ENCODE results near the gene MCF2. TPM values are rescaled to one million over a fixed set of nuclear protein-coding genes. Genes with fewer than 3 reads are reported as not detected.

MCF2 gene
- total RNA-seq, 2 experiments from 2014 or later, result not detected

DNA sequence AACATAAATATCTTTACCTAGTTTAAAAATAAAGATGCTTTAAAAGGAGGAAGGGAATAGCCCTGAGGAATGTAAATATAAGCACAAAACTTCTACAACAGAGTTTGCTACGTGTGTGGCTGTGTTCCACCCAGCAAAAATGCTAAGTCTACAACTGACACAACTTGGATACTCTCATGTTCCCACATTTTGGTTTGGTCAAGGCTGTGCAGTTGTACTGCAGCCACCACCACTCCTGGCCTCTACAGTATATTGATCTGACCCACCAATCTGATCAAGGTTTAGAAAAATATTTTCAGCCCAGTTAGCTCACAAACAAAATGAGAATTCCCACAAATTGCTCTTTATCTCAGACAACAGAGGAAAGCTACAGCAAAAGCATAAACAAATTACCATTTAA is 165.3 kb downstream of the MCF2 start:
- intact Hi-C loops (cut with micrococcal nuclease; ENCODE audit: unreplicated experiment), result no loop called here
- H3K27ac ChIP-seq (ENCODE audit: low read depth, low read length, poor library complexity, severe bottlenecking), result no peak overlapping the region
- POLR2A ChIA-PET, result no interaction called here

DNA sequence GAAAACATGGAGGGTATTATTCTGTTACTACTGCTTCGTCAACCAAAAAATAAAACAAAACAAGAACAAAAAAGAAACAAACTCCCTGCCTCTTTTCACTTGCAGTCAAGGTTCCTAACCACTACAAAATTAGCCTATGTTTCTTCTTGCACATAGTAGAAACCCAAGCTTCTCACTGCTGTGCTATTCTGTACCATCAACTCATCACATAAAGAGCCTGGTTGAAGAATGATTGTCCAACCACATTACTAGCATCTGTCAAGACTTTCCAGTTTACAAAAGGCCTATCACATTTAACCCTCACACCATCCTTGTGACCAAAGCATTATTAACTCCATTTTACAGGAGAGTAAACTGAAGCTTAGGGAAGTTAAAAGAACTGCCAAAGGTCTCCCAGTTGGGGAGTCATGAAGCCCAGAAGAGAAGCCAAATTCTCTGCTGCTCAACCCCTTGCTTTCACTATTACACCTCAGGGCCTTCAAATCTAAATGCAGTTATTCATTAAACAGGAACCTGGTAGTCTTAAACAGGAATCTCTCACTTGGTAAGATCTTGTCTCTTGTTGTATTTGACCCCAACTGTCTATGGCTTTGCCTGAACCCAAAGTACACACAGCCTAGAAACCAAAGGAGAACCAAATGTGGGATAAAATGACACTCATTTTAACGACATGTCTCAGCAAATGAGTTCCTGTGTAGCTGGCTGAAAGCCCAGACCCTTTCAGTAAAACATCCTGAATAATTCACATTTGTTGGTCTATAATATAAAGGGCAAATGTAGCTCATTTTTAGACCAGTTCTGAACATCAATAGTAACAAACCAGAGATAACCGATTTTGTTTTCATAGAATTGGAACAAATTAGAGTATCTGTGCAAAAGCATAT is 168.8 kb downstream of the MCF2 start:
- intact Hi-C loops (cut with micrococcal nuclease; ENCODE audit: unreplicated experiment), result no loop called here
- Histone ChIP-seq H4K20me1 (ENCODE audit: insufficient read depth, low read length) (no peaks in the 10 kb centered on the region), H3K9me2 (ENCODE audit: insufficient read depth, low read length) (no peaks in the 10 kb centered on the region), H3K36me3 (ENCODE audit: insufficient read depth, low read length) (no peaks in the 10 kb centered on the region), H3K9me3 (ENCODE audit: low read length) (no peaks in the 10 kb centered on the region), H3K27ac (ENCODE audit: low read depth, low read length, poor library complexity, severe bottlenecking) (no peak overlapping the region), H2AFZ (ENCODE audit: low read length) (no peak overlapping the region), H3K4me3 (ENCODE audit: low read depth, low read length, poor library complexity, severe bottlenecking) (no peak overlapping the region), H3K4me1 (ENCODE audit: insufficient read depth, low read length, poor library complexity, severe bottlenecking) (no peaks in the 10 kb centered on the region), H3K4me2 (ENCODE audit: low read length) (no peak overlapping the region), H3K79me2 (ENCODE audit: insufficient read depth, low read depth, low read length) (no peaks in the 10 kb centered on the region)
- CTCF ChIA-PET (ENCODE audit: unreplicated experiment), result no interaction called here
- BruUV-seq (replicated peaks), result no TSS peak
- TF ChIP-seq, protein P1, sequence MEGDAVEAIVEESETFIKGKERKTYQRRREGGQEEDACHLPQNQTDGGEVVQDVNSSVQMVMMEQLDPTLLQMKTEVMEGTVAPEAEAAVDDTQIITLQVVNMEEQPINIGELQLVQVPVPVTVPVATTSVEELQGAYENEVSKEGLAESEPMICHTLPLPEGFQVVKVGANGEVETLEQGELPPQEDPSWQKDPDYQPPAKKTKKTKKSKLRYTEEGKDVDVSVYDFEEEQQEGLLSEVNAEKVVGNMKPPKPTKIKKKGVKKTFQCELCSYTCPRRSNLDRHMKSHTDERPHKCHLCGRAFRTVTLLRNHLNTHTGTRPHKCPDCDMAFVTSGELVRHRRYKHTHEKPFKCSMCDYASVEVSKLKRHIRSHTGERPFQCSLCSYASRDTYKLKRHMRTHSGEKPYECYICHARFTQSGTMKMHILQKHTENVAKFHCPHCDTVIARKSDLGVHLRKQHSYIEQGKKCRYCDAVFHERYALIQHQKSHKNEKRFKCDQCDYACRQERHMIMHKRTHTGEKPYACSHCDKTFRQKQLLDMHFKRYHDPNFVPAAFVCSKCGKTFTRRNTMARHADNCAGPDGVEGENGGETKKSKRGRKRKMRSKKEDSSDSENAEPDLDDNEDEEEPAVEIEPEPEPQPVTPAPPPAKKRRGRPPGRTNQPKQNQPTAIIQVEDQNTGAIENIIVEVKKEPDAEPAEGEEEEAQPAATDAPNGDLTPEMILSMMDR (conservative IDR thresholded peaks at IDR 0.05; ENCODE audit: low read length), result no peak
- TF ChIP-seq EZH2phosphoT487 (IDR thresholded peaks at IDR 0.05; ENCODE audit: borderline replicate concordance, low read depth, low read length), result no peak
- no peak for DNase-seq (ENCODE audit: low spot score)
- POLR2A ChIA-PET, result no interaction called here

More for the DNA sequence above, 165.3 kb downstream of the MCF2 start:
- Histone ChIP-seq H3K9me2 (ENCODE audit: insufficient read depth, low read length) (no peaks in the 10 kb centered on the region), H3K9me3 (ENCODE audit: low read length) (no peaks in the 10 kb centered on the region), H3K79me2 (ENCODE audit: insufficient read depth, low read depth, low read length) (no peaks in the 10 kb centered on the region), H2AFZ (ENCODE audit: low read length) (no peak overlapping the region), H3K4me1 (ENCODE audit: insufficient read depth, low read length, poor library complexity, severe bottlenecking) (no peaks in the 10 kb centered on the region), H3K4me2 (ENCODE audit: low read length) (no peak overlapping the region), H3K36me3 (ENCODE audit: insufficient read depth, low read length) (no peaks in the 10 kb centered on the region), H4K20me1 (ENCODE audit: insufficient read depth, low read length) (no peaks in the 10 kb centered on the region), H3K4me3 (ENCODE audit: low read depth, low read length, poor library complexity, severe bottlenecking) (no peak overlapping the region)
- CTCF ChIA-PET (ENCODE audit: unreplicated experiment), result no interaction called here
- TF ChIP-seq, protein P1 (conservative IDR thresholded peaks at IDR 0.05; ENCODE audit: low read length), result no peak
- no peak for TF ChIP-seq EZH2phosphoT487 (IDR thresholded peaks at IDR 0.05; ENCODE audit: borderline replicate concordance, low read depth, low read length)
- DNase-seq (ENCODE audit: low spot score), result no peak
- BruUV-seq (replicated peaks), result no TSS peak

DNA sequence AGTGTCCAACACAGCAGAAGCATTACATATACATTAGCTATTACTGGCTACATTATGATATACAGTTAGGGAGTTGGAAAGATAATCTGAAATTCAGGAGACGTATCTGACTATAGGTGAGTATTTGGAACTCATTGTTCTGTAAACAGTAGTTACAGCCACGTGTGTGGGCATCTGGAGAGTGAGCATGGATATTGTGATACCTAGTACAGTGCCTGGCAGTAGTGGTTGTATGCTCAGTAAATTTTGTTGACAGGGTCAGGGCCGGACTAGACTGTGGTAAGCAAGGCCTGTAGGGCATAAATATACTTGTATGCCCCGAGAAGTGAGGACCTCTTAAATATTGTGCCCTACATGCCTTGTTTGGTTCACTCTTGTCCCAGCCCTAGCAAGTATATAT is 174.5 kb downstream of the MCF2 start:
- Histone ChIP-seq H2AFZ (ENCODE audit: low read length) (0 out of 2 replicates have a peak overlapping the region, but pooled peaks have one; percentile 19), H4K20me1 (ENCODE audit: insufficient read depth, low read length) (no peaks in the 10 kb centered on the region), H3K4me1 (ENCODE audit: insufficient read depth, low read length, poor library complexity, severe bottlenecking) (no peaks in the 10 kb centered on the region), H3K27ac (ENCODE audit: low read depth, low read length, poor library complexity, severe bottlenecking) (no peak overlapping the region), H3K9me2 (ENCODE audit: insufficient read depth, low read length) (no peaks in the 10 kb centered on the region), H3K4me3 (ENCODE audit: low read depth, low read length, poor library complexity, severe bottlenecking) (no peak overlapping the region), H3K36me3 (ENCODE audit: insufficient read depth, low read length) (no peaks in the 10 kb centered on the region), H3K79me2 (ENCODE audit: insufficient read depth, low read depth, low read length) (no peaks in the 10 kb centered on the region), H3K4me2 (ENCODE audit: low read length) (no peak overlapping the region), H3K9me3 (ENCODE audit: low read length) (no peaks in the 10 kb centered on the region)
- DNase-seq (ENCODE audit: low spot score), result no peak
- POLR2A ChIA-PET, result interaction anchor here (0.7 kb wide), 1 partner anchor 1296 kb away, joined by 3 read pairs; no protein-coding TSS in a partner anchor
- BruUV-seq (replicated peaks), result no TSS peak
- intact Hi-C loops (cut with micrococcal nuclease; ENCODE audit: unreplicated experiment), result no loop called here
- CTCF ChIA-PET (ENCODE audit: unreplicated experiment), result no interaction called here
- TF ChIP-seq EZH2phosphoT487 (IDR thresholded peaks at IDR 0.05; ENCODE audit: borderline replicate concordance, low read depth, low read length), result no peak
- TF ChIP-seq, protein P1 (conservative IDR thresholded peaks at IDR 0.05; ENCODE audit: low read length), result no peak
